IPS-18c (cell line): ENCODE results near the gene MLLT11.
"Not testable (repeated sequence)": the region's sequence is repeated elsewhere in the genome, so short reads cannot be mapped to it uniquely, and the experiment has no call there.

Experiments
- H3K4me3 ChIP-seq: 2 replicates; pipeline ENCODE4 v1.7.0; 2013; ENCODE audit warnings: low read depth, mild to moderate bottlenecking, low read length, moderate library complexity; ENCODE audit not compliant: insufficient read depth
- H3K9me3 ChIP-seq: one replicate; pipeline ENCODE4 v1.6.1; 2013; ENCODE audit warnings: mild to moderate bottlenecking, low read length, moderate library complexity; ENCODE audit not compliant: control insufficient read depth, insufficient read depth

MLLT11 gene

GRCh38 chr1:151085953-151086559, 25.9 kb downstream of the MLLT11 start:
- Histone ChIP-seq H3K9me3 (peaks cover 2% of the 10 kb centered on the region), H3K4me3 (no peak overlapping the region)

- H3K9me3 ChIP-seq, H3K4me3 ChIP-seq: not testable (repeated sequence)
Measured at GRCh38 chr1:151097426-151097825, 37.2 kb downstream of the MLLT11 start.

DNA sequence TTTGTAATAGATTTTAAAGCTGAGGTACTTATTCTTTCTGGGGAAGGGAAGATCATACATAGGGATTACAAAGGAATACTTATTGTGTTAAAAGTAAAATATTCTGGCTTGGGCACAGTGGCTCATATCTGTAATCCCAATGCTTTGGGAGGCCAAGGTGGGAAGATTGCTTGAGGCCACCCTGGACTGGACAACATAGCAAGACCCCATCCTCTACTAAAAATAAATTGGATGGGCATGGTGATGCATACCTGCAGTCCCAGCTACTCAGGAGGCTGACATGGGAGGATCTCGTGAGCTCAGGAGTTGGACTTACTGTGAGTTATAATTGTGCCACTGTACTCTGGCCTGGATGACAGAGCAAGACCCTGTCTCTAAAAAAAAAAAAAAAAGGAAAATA, 37.9 kb downstream of the MLLT11 start:
- Histone ChIP-seq H3K9me3 (no peaks in the 10 kb centered on the region), H3K4me3 (no peak overlapping the region)

DNA sequence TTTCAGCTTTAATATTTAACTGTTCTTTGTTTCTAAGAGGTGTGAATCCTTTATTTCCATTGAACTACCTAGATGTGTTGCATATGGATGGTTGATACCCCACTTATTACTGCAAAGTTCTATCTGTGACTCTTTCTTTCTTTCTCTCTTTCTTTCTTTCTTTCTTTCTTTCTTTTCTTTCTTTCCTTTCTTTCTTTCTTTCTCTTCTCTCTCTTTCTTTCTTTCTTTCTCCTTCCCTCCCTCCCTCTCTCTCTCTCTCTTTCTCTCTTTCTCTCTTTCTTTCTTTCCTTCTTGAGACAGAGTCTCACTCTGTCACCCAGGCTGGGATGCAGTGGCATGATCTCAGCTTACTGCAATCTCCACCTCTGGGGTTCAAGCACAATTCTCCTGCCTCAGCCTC, 44.4 kb downstream of the MLLT11 start:
- no peaks in the 10 kb centered on the region for H3K9me3 ChIP-seq
- H3K4me3 ChIP-seq, result no peak overlapping the region

GRCh38 chr1:151106894-151107293, 46.7 kb downstream of the MLLT11 start:
- Histone ChIP-seq H3K9me3 (no peaks in the 10 kb centered on the region), H3K4me3 (no peak overlapping the region)

GRCh38 chr1:151108331-151108730, 48.1 kb downstream of the MLLT11 start:
- Histone ChIP-seq H3K9me3 (no peaks in the 10 kb centered on the region), H3K4me3 (no peak overlapping the region)

DNA sequence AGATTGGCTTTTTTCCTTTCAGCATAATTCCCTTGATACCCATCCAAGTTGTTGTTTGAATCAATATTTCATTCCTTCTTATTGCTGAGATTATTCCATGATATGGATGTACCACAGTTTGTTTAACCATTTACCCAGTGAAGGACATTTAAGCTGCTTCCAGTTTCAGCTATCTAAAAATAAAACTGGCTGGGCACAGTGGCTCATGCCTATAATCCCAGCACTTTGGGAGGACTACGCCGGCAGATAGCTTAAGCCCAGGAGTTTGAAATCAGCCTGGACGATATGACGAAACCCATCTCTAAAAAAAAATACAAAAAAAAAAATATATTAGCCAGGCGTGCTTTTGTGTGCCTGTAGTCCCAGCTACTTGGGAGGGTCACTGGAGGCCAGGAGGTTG, 53.7 kb downstream of the MLLT11 start:
- Histone ChIP-seq H3K9me3 (no peaks in the 10 kb centered on the region), H3K4me3 (no peak overlapping the region)
